GM19099 (cell line): ENCODE data around the gene MGST2.

Source experiments
- POLR2A ChIP-seq: IDR thresholded peaks from 3 replicates; pipeline ENCODE4 v1.6.1; 2011; ENCODE audit warnings: low read depth; ENCODE audit not compliant: insufficient read length; ENCODE audit errors: extremely low read depth

MGST2 gene

DNA sequence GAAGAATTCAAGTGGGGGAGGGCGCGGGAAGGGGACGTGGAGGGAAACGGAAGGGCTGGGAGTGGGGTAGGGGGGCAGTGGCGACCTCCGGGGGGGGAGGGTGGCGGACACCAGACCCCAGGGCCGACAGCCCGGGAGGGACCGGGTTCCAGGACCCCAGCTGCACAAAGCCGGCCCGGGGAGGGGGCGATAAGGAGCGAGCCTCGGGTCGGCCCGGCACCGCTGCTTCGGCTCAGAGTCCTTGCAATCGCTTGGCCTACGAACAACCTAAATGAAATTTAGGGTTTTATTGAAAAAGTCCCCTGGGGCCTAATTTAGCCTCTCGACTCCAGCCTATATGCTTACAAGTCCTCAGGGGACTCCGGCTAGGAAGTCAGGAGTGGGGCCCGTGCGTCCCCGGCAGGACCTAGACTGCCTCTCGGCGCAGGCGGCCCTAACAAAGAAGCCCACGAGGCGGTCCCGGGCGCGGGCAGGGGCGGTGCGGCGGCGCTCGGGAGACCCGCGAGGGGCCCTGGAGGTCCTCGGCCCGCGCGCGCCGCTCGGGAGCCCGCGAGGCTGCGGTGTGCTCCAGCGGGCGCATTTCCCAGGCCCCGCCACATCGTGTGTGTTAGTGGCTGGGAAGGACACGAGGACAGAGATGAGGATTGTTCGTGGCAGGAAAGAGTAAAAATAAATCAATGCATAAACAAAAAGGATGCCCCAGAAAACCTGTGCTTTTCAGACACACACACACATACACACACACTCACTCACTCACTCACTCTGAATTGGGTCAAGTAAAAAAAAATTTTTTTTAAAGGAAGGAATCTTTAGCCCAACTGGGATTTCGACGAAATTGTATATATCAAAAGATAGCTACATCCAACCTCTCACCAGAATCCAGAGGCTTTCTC lies 70.0 kb downstream of the MGST2 start:
- TF ChIP-seq POLR2A, result no peak

DNA sequence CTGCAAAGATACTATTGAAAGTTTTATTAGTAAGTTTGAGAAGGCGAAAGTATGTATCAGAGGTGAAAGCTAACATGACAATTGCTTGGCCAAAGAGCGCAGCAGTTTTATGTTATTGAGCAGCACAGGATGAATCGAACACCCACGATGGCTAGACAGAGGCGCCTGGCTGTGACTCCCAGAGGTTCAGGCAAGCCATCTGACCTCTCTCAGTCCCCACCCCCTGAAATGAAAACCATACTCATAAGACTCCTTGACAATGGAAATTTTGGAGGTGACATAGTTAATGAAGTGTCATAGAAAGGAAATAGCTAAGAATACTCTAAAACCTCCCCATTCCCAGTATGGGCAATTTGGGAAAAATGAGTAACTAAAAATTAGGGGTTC lies 70.6 kb downstream of the MGST2 start:
- no peak for TF ChIP-seq POLR2A

GRCh38 chr4:139736661-139737060 lies 71.0 kb downstream of the MGST2 start:
- no peak for TF ChIP-seq POLR2A

- no peak for TF ChIP-seq POLR2A
These were observed 73.4 kb downstream of the MGST2 start for GRCh38 chr4:139738846-139739613.

DNA sequence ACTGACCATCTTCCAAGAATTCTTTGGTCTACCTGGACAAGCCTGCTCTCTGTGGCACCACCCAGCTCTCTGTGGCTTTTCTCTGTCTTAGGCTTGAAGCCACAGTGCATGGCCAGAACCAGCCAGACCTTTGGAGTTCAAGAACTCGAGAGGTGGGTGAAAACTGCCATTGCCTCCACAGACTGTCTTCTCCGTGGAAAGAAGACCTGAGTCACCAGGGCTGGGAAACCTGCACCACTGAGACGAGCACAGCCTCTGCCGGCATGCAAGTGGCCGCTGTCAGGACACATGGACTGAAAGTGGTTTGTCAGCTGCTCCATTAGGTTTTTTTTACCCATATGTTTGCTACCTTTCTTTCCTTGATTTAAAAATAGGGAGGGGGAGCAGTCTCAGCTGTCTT lies 74.5 kb downstream of the MGST2 start:
- no peak for TF ChIP-seq POLR2A

DNA sequence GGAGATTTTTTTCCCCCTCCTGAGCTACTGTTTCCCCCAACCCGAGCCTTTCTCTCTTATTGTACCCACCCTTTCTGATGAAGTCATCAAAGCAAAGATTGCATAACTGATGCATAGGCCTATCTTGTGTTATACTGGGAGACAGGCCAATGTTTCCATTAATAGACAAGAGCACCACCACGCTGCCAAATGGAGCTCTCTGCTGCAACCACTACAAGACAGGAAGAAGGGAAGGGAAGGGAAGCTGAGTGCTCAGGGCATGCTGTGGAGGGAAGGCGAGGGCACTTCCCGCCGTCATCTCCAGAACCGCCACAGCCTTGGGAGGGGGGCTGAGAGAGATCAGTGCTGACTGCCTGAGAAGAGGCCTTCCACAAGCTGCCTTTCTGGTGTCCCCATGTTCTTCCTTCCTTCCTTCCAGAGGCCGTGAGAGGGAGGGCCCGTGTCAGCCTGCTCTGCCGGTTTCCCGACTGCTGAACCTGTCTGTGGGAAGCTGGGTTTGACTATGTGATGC lies 75.0 kb downstream of the MGST2 start:
- TF ChIP-seq POLR2A, result no peak

DNA sequence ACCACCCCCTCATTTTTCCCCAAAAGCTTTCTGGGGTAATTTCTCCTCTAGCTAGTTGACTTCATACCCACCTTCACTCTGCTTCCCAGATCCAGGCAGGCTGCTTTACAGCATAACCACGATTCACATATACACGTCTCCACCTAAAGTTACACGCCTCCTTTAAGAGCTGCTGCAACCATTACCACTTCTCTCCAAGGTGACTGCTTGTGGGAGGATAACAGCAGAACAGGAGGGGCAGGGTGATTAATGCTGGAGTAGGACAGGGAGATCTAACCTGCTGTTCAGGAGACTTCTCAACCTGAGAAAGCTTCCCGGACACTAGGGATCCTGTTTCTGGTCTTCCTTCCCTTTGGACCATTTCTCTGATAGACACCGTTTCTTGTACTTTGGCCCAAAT lies 77.4 kb downstream of the MGST2 start:
- TF ChIP-seq POLR2A, result no peak

DNA sequence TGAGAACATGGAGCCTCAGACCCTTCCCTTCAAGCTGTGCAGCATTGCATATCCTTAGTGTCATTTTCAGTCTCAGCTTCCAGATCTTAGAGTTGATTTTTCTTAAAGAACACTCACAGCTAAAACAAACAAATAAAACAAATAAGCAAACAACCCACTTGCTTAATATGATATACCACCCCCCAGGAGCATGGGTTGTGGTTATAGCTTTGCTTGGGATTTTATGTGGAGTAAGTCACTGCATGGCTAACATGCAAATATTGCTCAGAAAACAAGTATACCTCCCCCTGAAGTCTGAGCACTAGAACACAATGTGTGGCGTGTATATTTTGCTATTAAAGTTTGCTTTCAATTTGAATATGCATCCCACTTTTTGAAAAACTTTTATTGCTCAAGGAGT lies 78.6 kb downstream of the MGST2 start:
- no peak for TF ChIP-seq POLR2A

- no peak for TF ChIP-seq POLR2A
These were observed 79.6 kb downstream of the MGST2 start for GRCh38 chr4:139745111-139745639.

- no peak for TF ChIP-seq POLR2A
These were observed 81.0 kb downstream of the MGST2 start for GRCh38 chr4:139746431-139747171.

DNA sequence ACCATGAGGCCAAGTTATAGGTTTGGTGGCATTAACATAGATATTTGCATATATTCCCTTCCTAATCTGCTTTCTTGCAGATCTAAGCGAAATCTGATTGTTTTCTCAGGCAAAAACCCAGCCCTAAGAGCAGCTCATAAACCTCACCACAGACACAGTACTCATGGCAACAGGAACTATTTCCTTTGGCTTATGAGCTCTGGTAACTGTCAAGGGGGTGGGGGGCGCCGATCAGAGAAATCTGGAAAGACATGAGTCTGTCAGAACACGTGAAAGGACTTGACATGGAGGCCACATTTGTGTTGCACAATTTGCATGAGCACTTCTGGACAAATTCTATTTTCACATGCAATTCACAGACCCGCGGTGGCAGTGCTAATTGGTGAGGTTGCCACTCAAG lies 83.7 kb downstream of the MGST2 start:
- TF ChIP-seq POLR2A, result no peak

DNA sequence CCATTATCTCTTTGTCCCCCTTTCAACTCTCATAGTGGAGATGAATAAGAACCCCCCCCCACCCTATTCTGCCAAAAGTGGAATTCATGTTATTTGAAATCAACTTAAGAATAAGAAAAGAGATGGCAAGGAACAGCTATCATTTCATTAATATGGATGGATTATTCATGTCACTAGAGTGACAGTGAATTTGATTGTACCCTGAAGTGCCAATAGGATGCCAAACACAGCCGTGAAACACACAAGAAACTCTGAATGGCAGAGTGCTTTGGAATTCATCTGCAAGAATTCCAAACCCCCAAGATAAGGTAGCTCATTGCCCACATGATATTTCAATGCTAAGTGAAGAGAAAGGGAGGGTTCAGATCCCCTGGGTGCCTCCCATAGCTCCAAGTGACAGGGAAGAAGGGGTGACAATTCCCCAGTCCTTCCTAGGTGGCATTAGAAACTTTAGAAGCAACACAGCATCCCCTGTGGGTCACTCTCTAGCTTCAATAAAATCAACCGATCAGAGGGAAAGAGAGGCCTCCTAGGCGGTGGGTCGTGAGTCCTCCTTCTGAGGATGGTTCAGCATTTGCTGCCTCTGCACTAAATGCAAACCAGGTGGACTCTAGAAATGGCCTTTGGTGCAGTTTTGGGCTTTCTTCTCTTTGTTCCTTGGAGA lies 84.3 kb downstream of the MGST2 start:
- TF ChIP-seq POLR2A, result no peak

GRCh38 chr4:139753686-139754085 lies 88.1 kb downstream of the MGST2 start:
- no peak for TF ChIP-seq POLR2A
